Muscle of leg (tissue), 16 donors: ENCODE data around the gene FAM124A. TPM values are rescaled to one million over a fixed set of nuclear protein-coding genes. Genes with fewer than 3 reads are reported as not detected.

ENCODE experiments used
- DNase-seq: peaks from one replicate; pipeline ENCODE4 v3.0.0; 2013
- H3K27ac ChIP-seq: one replicate; pipeline ENCODE4 v1.5.1; 2013; ENCODE audit warnings: mild to moderate bottlenecking, low read length, control low read depth
- H3K27me3 ChIP-seq: one replicate; pipeline ENCODE4 v1.6.1; 2013; ENCODE audit warnings: low read length; ENCODE audit not compliant: control insufficient read depth, insufficient read depth
- H3K36me3 ChIP-seq: one replicate; pipeline ENCODE4 v1.6.1; 2013; ENCODE audit warnings: low read length; ENCODE audit not compliant: control insufficient read depth, insufficient read depth
- H3K4me1 ChIP-seq: one replicate; pipeline ENCODE4 v1.6.1; 2013; ENCODE audit warnings: low read length; ENCODE audit not compliant: control insufficient read depth, insufficient read depth
- H3K4me3 ChIP-seq: one replicate; pipeline ENCODE4 v1.5.1; 2013; ENCODE audit warnings: low read length, control low read depth
- H3K9me3 ChIP-seq: replicated peaks from 2 replicates; pipeline ENCODE4 v1.6.1; 2013; ENCODE audit warnings: low read depth, low read length; ENCODE audit not compliant: control insufficient read depth
- WGBS: methylation state at CpG from one replicate; pipeline ENCODE4 v1.1.5; 2013; ENCODE audit warnings: missing lambda C conversion rate; ENCODE audit not compliant: insufficient coverage; 5-methylcytosine and 5-hydroxymethylcytosine counted together
- long read RNA-seq, 11 donors: transcript quantifications; one replicate each; lab custom pipeline, GENCODE V29; 2026
- polyA plus RNA-seq, 8 donors: library from polyadenylated mRNA; unstranded; fragments of 120-200 nt; gene quantifications; one replicate each; pipeline versions ENCODE4 v1.2.1 to v1.2.3, GENCODE V29; 2013; ENCODE audit warnings: inconsistent platforms in 1 of 8, low replicate concordance in 1 of 8; ENCODE audit not compliant: insufficient read length in 8 of 8, insufficient read depth in 1 of 8
- total RNA-seq: library from RNA; stranded (reverse); fragments of 120-200 nt; gene quantifications from one replicate; pipeline ENCODE4 v1.2.4, GENCODE V29; 2013

Gene FAM124A
- total RNA-seq, result 2.0 TPM
- polyA plus RNA-seq, result 1 to 10 TPM; 1.2 to 2.0 (median 1.6) TPM
- long read RNA-seq, donor 1, result 0 reads
- long read RNA-seq, donor 2, result 0 reads
- long read RNA-seq, donor 3, full-length matches to known transcripts, result 4 of 4 reads
- long read RNA-seq, donor 3, partial matches to known transcripts, result 0 of 4 reads
- long read RNA-seq, donor 3, other reads (novel, unspliced or antisense), result 0 of 4 reads
- long read RNA-seq, donor 4, full-length matches to known transcripts, result 1 of 1 reads
- long read RNA-seq, donor 4, partial matches to known transcripts, result 0 of 1 reads
- long read RNA-seq, donor 4, other reads (novel, unspliced or antisense), result 0 of 1 reads
- long read RNA-seq, donor 5, full-length matches to known transcripts, result 2 of 2 reads
- long read RNA-seq, donor 5, partial matches to known transcripts, result 0 of 2 reads
- long read RNA-seq, donor 5, other reads (novel, unspliced or antisense), result 0 of 2 reads
- long read RNA-seq, donor 6, result 0 reads
- long read RNA-seq, donor 7, result 0 reads
- long read RNA-seq, donor 8, result 0 reads
- long read RNA-seq, donor 9, result 0 reads
- long read RNA-seq, donor 10, full-length matches to known transcripts, result 1 of 1 reads
- long read RNA-seq, donor 10, partial matches to known transcripts, result 0 of 1 reads
- long read RNA-seq, donor 10, other reads (novel, unspliced or antisense), result 0 of 1 reads
- long read RNA-seq, donor 11, result 0 reads

- Histone ChIP-seq H3K27me3 (peaks cover 40% of the 10 kb centered on the region), H3K4me3 (peak within 1 kb of the TSS; percentile 62), H3K36me3 (no peaks in the 10 kb centered on the region), H3K4me1 (peaks cover 15% of the 10 kb centered on the region), H3K27ac (no peak within 1 kb of the TSS), H3K9me3 (no peaks in the 10 kb centered on the region)
- WGBS, result under 1% methylated on average over 96 of the region's 106 CpGs
- DNase-seq, result peak; percentile 60
These were observed at the start of gene FAM124A for GRCh38 chr13:51222037-51222685. FAM124A (plus strand) TSS chr13:51222398; CDS start chr13:51222502, 104 bp downstream.

GRCh38 chr13:51175021-51175420 is 47.2 kb upstream of the FAM124A start:
- 77% methylated on average over 7 of the region's 8 CpGs for WGBS
- DNase-seq, result no peak
- H3K27ac ChIP-seq, result no peak overlapping the region
- H3K4me3 ChIP-seq, result no peak overlapping the region
- peaks cover 5% of the 10 kb centered on the region for H3K27me3 ChIP-seq
- no peaks in the 10 kb centered on the region for H3K4me1 ChIP-seq
- no peaks in the 10 kb centered on the region for H3K9me3 ChIP-seq
- no peaks in the 10 kb centered on the region for H3K36me3 ChIP-seq

- no peak overlapping the region for H3K4me3 ChIP-seq
- H3K27me3 ChIP-seq, result peaks cover 3% of the 10 kb centered on the region
- H3K4me1 ChIP-seq, result no peaks in the 10 kb centered on the region
- no peak for DNase-seq
- no peaks in the 10 kb centered on the region for H3K36me3 ChIP-seq
- H3K27ac ChIP-seq, result no peak overlapping the region
- H3K9me3 ChIP-seq, result no peaks in the 10 kb centered on the region
- no CpG with 5 or more reads among the region's 1 CpG for WGBS
These were observed 46.6 kb upstream of the FAM124A start for GRCh38 chr13:51175639-51176038.

GRCh38 chr13:51177188-51177587 is 45.0 kb upstream of the FAM124A start:
- Histone ChIP-seq H3K27ac (no peak overlapping the region), H3K4me1 (no peaks in the 10 kb centered on the region), H3K9me3 (no peaks in the 10 kb centered on the region), H3K27me3 (no peaks in the 10 kb centered on the region), H3K4me3 (no peak overlapping the region), H3K36me3 (no peaks in the 10 kb centered on the region)
- no CpG with 5 or more reads among the region's 1 CpG for WGBS
- no peak for DNase-seq

GRCh38 chr13:51178456-51179074 is 43.6 kb upstream of the FAM124A start:
- Histone ChIP-seq H3K27me3 (no peaks in the 10 kb centered on the region), H3K4me1 (no peaks in the 10 kb centered on the region), H3K4me3 (no peak overlapping the region), H3K9me3 (no peaks in the 10 kb centered on the region), H3K36me3 (no peaks in the 10 kb centered on the region), H3K27ac (no peak overlapping the region)
- WGBS, result 100% methylated on average over 2 of the region's 4 CpGs
- no peak for DNase-seq

GRCh38 chr13:51179432-51179971 is 42.7 kb upstream of the FAM124A start:
- H3K27ac ChIP-seq, result no peak overlapping the region
- no peaks in the 10 kb centered on the region for H3K9me3 ChIP-seq
- no CpG with 5 or more reads among the region's 5 CpGs for WGBS
- DNase-seq, result no peak
- no peaks in the 10 kb centered on the region for H3K36me3 ChIP-seq
- H3K4me3 ChIP-seq, result no peak overlapping the region
- H3K4me1 ChIP-seq, result no peaks in the 10 kb centered on the region
- H3K27me3 ChIP-seq, result no peaks in the 10 kb centered on the region

- H3K9me3 ChIP-seq, result no peaks in the 10 kb centered on the region
- no CpG with 5 or more reads among the region's 2 CpGs for WGBS
- no peak for DNase-seq
- no peak overlapping the region for H3K27ac ChIP-seq
- no peaks in the 10 kb centered on the region for H3K27me3 ChIP-seq
- H3K4me3 ChIP-seq, result no peak overlapping the region
- no peaks in the 10 kb centered on the region for H3K36me3 ChIP-seq
- H3K4me1 ChIP-seq, result no peaks in the 10 kb centered on the region
These were observed 41.2 kb upstream of the FAM124A start for GRCh38 chr13:51180853-51181511.

- no peaks in the 10 kb centered on the region for H3K4me1 ChIP-seq
- WGBS, result 50% methylated on average over 1 of the region's 4 CpGs
- H3K9me3 ChIP-seq, result no peaks in the 10 kb centered on the region
- no peak overlapping the region for H3K4me3 ChIP-seq
- H3K27me3 ChIP-seq, result no peaks in the 10 kb centered on the region
- no peaks in the 10 kb centered on the region for H3K36me3 ChIP-seq
- DNase-seq, result no peak
- no peak overlapping the region for H3K27ac ChIP-seq
These were observed 40.3 kb upstream of the FAM124A start for GRCh38 chr13:51181786-51182383.

- H3K9me3 ChIP-seq, result no peaks in the 10 kb centered on the region
- H3K36me3 ChIP-seq, result no peaks in the 10 kb centered on the region
- 91% methylated on average over 4 of the region's 12 CpGs for WGBS
- H3K27ac ChIP-seq, result no peak overlapping the region
- no peaks in the 10 kb centered on the region for H3K4me1 ChIP-seq
- H3K27me3 ChIP-seq, result no peaks in the 10 kb centered on the region
- H3K4me3 ChIP-seq, result no peak overlapping the region
- DNase-seq, result no peak
These were observed 30.5 kb upstream of the FAM124A start for GRCh38 chr13:51191743-51192142.
